Coronary artery (tissue), 2 donors: ENCODE data around the gene TNFAIP8.

Experiments used
- DNase-seq: peaks from one replicate; pipeline ENCODE4 v3.0.0-alpha.2; 2017; ENCODE audit warnings: low spot score
- H3K27ac ChIP-seq, 2 donors: fragments of 200-600 bp; sonication (generic); one replicate each; pipeline ENCODE4 v1.5.1; 2016 to 2019
- H3K4me3 ChIP-seq: fragments of 200-600 bp; sonication (generic); 2 replicates; pipeline ENCODE4 v1.5.1; 2016; ENCODE audit warnings: mild to moderate bottlenecking, moderate library complexity
- TF ChIP-seq, protein P1 (sequence below): fragments of 200-600 bp; sonication (generic); IDR thresholded peaks from one replicate; pipeline ENCODE4 v1.5.1; 2019; ENCODE audit warnings: antibody characterized with exemption

Gene TNFAIP8

DNA sequence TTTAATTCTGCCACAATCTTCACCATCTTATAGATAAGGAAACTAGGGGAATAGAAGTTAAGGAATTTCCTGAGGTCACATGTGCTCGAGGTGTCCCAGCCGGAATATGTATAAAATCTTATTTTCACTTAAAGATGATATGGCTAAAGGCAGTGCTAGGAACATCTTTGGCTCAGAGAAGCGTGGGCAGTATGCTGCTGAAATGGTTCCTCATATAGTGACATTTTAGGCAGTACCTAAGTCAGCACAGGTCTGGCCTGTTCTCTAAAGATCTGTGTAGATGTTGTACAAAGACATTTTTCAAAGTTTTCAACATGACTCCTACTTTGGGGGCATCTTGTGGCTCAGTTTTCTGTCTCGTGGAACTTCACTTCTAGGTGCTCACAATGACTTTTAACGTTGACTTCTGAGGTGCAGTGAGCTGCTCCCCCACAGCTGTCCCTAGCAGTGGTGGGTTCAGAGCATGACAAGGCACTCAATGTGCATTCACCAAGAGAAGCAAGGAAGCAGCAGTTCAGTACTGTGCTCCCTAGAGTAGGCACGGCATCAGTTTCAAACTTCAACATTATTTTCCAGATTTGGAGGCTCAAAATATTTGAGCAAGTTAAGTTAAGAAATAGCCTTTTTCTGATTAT lies 40.3 kb downstream of the TNFAIP8 start:
- H3K27ac ChIP-seq: no peak overlapping the region
- no peak for DNase-seq
- H3K4me3 ChIP-seq: no peak overlapping the region
- TF ChIP-seq, protein P1, sequence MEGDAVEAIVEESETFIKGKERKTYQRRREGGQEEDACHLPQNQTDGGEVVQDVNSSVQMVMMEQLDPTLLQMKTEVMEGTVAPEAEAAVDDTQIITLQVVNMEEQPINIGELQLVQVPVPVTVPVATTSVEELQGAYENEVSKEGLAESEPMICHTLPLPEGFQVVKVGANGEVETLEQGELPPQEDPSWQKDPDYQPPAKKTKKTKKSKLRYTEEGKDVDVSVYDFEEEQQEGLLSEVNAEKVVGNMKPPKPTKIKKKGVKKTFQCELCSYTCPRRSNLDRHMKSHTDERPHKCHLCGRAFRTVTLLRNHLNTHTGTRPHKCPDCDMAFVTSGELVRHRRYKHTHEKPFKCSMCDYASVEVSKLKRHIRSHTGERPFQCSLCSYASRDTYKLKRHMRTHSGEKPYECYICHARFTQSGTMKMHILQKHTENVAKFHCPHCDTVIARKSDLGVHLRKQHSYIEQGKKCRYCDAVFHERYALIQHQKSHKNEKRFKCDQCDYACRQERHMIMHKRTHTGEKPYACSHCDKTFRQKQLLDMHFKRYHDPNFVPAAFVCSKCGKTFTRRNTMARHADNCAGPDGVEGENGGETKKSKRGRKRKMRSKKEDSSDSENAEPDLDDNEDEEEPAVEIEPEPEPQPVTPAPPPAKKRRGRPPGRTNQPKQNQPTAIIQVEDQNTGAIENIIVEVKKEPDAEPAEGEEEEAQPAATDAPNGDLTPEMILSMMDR: no peak

DNA sequence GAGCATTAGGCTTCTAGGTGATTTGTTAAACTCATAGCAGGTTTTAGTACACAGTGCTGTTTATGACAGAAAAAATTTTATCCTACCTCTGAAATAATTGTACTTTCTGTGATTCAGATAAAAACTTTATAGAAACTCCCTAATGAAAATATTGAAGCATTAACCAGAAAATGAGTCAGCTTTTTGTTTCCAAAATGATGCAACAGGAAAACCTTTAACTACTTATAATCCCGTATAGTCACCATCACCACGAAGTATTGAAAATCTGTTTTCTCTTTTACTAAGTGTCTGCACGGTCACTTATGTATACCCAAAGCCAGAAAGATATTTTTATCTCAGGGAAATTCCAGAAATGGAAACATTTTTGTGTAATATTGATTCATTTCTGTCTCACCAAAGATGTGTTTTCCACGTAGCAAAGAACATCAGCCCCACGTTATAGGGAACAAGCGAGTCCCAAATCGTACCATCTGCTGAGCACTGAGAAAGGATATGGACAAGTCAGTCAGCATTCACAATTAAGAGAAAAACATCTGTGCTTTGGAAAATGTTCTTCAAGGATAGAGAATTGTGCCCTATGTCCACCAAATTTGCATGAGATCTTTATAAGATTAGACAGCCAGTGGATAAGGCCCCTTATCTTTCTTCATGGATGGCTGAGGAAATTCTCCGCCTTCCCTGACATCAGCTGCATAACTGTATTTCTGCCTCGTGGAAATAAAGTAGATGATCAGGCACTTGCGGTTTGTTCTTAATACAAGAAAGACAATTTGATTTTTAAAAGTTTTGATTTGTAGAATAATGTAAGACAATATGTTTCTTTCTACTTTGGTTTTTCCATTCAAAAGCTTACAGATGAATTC lies 41.9 kb downstream of the TNFAIP8 start:
- TF ChIP-seq, protein P1: no peak
- peak overlapping the region; percentile 7 for H3K4me3 ChIP-seq
- DNase-seq: no peak
- H3K27ac ChIP-seq: peak overlapping the region; percentile 31 to 36

DNA sequence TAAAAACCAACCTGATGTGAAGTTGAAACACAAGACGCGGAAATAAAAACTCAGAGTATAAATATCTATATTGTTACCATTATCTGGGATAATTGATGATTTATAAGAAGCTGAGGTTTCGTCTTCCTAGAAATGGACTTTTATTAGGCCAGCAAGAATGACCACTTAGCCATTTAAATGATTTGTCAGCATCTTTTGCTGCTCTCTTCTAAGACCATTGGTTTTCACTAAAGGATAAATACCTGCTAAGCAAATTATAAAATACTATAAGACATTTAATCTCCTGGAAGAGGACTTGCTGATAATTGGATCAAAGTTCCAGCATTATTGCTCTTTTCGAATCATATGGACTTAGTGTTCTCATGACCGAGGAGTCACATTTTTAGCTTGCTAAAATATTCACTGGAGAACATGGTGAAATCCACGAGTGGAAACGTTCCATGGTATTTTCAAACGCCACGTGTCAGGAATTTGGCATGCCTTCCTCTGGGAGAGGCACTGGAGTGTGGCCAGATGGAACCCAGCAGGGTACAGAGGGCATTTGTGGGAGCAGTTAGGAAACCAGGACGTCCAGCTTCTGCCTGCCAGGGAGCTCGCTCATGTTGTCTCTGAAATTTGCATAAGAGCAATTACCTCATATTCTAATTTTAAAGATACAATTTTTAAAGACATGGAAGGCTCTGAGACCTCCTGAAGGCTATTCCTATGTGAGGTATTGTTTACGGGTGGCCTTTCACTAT lies 43.1 kb downstream of the TNFAIP8 start:
- peak; percentile 94 for DNase-seq
- Histone ChIP-seq H3K27ac (peak overlapping the region; percentile 61 to 79), H3K4me3 (peak overlapping the region; percentile 11)
- TF ChIP-seq, protein P1: no peak

DNA sequence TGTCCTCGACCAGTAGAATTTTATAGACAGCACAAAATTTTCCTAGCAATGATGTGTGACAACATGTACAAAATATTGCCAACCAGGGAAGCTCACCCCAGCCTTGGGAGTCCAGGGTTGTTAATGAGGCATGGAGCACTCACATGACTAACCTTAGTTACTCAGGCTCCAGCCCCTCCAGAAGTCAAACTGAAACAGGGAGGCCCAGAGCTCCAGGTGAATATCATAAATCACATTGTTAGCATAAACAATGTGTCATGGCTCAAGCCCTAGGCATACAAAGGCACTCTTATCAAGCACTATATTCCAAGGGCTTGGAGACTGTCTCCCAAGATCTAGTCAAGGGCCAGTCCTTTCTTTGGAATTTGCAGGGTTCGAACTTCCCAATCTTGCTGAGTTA lies 44.4 kb downstream of the TNFAIP8 start:
- TF ChIP-seq, protein P1: no peak
- Histone ChIP-seq H3K4me3 (no peak overlapping the region), H3K27ac (peak overlapping the region in 1 of 2 donors; percentile 79)
- DNase-seq: no peak

DNA sequence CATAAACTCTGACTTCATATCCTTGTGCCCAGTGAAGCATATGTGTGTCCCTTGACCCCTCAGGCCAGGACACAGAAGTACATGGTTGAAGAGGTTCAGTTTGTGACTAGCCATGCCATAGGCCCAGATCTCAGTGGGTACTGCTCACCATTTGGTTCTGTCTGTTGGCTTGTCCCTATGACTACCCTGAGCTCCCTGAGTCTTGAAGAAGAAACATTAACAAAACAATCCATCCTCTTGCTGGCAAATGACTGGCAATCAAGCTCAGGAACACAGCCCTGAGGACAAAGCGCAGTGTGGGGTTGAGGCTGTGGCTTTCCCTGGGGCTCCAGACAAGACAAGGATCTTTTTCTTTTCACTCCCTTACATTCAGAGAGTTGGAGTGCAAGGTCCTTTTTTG lies 46.3 kb downstream of the TNFAIP8 start:
- no peak overlapping the region for H3K27ac ChIP-seq
- TF ChIP-seq, protein P1: no peak
- DNase-seq: no peak
- H3K4me3 ChIP-seq: no peak overlapping the region

DNA sequence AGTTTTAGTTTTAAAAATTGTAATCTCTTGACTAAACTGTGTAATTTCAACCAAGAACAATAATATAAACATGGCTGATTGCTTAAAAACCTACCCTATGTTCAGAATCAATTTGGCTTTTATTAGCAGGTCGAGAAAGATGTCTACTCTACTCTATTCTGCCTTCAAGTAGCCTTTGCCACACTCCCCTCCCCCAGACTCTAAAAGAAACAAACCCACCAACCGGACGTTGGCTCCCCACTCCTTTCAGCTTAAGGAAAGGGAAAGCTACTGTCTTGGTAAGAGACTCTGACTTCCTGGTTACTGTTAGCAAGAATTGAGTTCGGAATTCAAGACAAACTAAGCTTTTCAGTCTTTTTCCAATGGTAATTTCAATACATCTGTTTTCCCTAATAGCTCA lies 46.7 kb downstream of the TNFAIP8 start:
- H3K4me3 ChIP-seq: no peak overlapping the region
- TF ChIP-seq, protein P1: no peak
- no peak overlapping the region for H3K27ac ChIP-seq
- DNase-seq: no peak
